ENCODE results near the gene ACSM6.

GRCh38 chr10:95240811-95241210, 46.8 kb downstream of the ACSM6 start:
- TF ChIP-seq CTCF (IDR thresholded peaks at IDR 0.05) (no peak), POLR2A (IDR thresholded peaks at IDR 0.05; ENCODE audit: low read depth) (no peak), POLR2AphosphoS5 (IDR thresholded peaks at IDR 0.05) (no peak)
